Panc1 (cell line): ENCODE measurements around the gene UFD1.

Experiments used
- POLR2AphosphoS5 ChIP-seq: IDR thresholded peaks from 2 replicates; pipeline ENCODE4 v1.6.1; 2012; ENCODE audit warnings: mild to moderate bottlenecking, low read depth, low read length, moderate library complexity
- SIN3A ChIP-seq: IDR thresholded peaks from 2 replicates; pipeline ENCODE4 v1.6.1; 2012; ENCODE audit warnings: low read depth, mild to moderate bottlenecking, low read length, moderate library complexity, borderline replicate concordance; ENCODE audit not compliant: insufficient read depth
- TCF7L2 ChIP-seq: IDR thresholded peaks from 2 replicates; pipeline ENCODE4 v1.6.1; 2011; ENCODE audit warnings: mild to moderate bottlenecking, low read depth, low read length, inconsistent platforms
- TF ChIP-seq, protein P1 (sequence below): fragments of 450-650 bp; IDR thresholded peaks from 2 replicates; pipeline ENCODE4 v1.5.1; 2017; ENCODE audit warnings: mild to moderate bottlenecking
- TF ChIP-seq, protein P2 (sequence below), 2 experiments: IDR thresholded peaks; 2 replicates each; pipeline ENCODE4 v1.6.1; 2011 to 2012; ENCODE audit warnings: low read depth in 2 of 2, control low read depth in 1 of 2, low read length in 1 of 2, mild to moderate bottlenecking in 1 of 2, moderate library complexity in 1 of 2; ENCODE audit not compliant: insufficient read depth in 1 of 2

DNA sequence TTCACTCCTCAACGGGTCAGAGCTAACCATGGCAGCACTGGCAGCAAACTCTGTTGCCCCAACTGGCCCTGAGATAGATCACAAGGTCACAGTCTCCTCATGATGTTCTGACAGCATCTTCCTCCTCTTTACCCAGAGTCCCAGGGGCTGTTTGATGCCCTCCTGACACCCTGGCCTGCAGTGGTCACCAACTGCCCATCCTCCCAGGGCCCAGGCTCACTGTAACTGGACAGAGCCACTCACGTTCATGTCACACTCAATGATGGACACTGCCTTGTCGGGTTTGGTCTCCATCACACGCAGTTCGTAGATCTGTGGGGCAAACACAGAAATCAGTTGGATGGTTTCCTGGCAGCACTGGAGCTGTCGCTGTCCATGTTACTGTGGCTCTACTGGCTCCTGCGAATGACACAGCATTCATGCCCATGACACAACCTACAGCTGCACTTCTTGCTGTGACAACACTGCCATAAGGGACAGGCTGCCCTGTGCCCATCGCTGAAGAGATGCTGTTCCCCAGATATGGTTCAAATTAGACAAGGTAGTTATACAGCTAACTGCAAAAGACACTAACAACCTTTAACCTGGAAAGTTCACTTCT, 21.1 kb downstream of the UFD1 start:
- TF ChIP-seq, protein P1, sequence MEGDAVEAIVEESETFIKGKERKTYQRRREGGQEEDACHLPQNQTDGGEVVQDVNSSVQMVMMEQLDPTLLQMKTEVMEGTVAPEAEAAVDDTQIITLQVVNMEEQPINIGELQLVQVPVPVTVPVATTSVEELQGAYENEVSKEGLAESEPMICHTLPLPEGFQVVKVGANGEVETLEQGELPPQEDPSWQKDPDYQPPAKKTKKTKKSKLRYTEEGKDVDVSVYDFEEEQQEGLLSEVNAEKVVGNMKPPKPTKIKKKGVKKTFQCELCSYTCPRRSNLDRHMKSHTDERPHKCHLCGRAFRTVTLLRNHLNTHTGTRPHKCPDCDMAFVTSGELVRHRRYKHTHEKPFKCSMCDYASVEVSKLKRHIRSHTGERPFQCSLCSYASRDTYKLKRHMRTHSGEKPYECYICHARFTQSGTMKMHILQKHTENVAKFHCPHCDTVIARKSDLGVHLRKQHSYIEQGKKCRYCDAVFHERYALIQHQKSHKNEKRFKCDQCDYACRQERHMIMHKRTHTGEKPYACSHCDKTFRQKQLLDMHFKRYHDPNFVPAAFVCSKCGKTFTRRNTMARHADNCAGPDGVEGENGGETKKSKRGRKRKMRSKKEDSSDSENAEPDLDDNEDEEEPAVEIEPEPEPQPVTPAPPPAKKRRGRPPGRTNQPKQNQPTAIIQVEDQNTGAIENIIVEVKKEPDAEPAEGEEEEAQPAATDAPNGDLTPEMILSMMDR, result no peak
- TF ChIP-seq SIN3A (no peak), POLR2AphosphoS5 (no peak), TCF7L2 (no peak)
- TF ChIP-seq, protein P2, sequence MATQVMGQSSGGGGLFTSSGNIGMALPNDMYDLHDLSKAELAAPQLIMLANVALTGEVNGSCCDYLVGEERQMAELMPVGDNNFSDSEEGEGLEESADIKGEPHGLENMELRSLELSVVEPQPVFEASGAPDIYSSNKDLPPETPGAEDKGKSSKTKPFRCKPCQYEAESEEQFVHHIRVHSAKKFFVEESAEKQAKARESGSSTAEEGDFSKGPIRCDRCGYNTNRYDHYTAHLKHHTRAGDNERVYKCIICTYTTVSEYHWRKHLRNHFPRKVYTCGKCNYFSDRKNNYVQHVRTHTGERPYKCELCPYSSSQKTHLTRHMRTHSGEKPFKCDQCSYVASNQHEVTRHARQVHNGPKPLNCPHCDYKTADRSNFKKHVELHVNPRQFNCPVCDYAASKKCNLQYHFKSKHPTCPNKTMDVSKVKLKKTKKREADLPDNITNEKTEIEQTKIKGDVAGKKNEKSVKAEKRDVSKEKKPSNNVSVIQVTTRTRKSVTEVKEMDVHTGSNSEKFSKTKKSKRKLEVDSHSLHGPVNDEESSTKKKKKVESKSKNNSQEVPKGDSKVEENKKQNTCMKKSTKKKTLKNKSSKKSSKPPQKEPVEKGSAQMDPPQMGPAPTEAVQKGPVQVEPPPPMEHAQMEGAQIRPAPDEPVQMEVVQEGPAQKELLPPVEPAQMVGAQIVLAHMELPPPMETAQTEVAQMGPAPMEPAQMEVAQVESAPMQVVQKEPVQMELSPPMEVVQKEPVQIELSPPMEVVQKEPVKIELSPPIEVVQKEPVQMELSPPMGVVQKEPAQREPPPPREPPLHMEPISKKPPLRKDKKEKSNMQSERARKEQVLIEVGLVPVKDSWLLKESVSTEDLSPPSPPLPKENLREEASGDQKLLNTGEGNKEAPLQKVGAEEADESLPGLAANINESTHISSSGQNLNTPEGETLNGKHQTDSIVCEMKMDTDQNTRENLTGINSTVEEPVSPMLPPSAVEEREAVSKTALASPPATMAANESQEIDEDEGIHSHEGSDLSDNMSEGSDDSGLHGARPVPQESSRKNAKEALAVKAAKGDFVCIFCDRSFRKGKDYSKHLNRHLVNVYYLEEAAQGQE (IDR thresholded peaks at IDR 0.05; ENCODE audit: insufficient read depth in 1 of 2, low read depth in 2 of 2, low read length in 1 of 2), result no peak
